ENCODE measurements around the gene C16orf78.

Gene C16orf78

DNA sequence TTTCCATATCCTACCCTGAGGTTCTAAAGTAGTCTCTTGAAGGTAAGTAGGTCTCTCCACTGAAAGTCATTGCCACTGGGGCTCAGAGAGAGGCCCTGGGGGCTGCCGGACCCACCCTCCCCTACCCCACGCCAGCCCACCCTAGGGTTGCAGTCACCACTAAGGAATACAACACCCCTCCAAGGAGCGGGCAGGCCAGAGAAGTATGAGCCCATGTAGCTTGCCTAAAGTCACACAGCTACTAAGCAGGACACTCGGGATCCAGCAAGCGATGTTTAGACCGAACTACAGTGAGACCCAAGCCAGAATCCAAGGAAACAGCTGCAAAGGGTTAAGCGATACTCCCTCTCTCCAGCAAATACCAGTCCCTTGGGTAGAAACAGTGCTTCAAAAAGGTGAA lies 27.0 kb downstream of the C16orf78 start:
- ATAC-seq = no peak
- TF ChIP-seq, protein P1, sequence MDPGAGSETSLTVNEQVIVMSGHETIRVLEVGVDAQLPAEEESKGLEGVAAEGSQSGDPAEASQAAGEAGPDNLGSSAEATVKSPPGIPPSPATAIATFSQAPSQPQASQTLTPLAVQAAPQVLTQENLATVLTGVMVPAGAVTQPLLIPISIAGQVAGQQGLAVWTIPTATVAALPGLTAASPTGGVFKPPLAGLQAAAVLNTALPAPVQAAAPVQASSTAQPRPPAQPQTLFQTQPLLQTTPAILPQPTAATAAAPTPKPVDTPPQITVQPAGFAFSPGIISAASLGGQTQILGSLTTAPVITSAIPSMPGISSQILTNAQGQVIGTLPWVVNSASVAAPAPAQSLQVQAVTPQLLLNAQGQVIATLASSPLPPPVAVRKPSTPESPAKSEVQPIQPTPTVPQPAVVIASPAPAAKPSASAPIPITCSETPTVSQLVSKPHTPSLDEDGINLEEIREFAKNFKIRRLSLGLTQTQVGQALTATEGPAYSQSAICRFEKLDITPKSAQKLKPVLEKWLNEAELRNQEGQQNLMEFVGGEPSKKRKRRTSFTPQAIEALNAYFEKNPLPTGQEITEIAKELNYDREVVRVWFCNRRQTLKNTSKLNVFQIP (CRISPR knock-in tag; IDR thresholded peaks at IDR 0.05; ENCODE audit: borderline replicate concordance, low read depth) = no peak
- no peak for TF ChIP-seq PATZ1 (CRISPR knock-in tag; IDR thresholded peaks at IDR 0.05; ENCODE audit: borderline replicate concordance)
- TF ChIP-seq ZFP3 (CRISPR knock-in tag; IDR thresholded peaks at IDR 0.05) = no peak
- no peak for TF ChIP-seq TOX (CRISPR knock-in tag; IDR thresholded peaks at IDR 0.05; ENCODE audit: borderline replicate concordance)
- TF ChIP-seq CSDC2 (CRISPR knock-in tag; IDR thresholded peaks at IDR 0.05) = no peak
- TF ChIP-seq TCF4 (CRISPR knock-in tag; IDR thresholded peaks at IDR 0.05; ENCODE audit: borderline replicate concordance) = no peak
- no peak for TF ChIP-seq ESRRG (CRISPR knock-in tag; IDR thresholded peaks at IDR 0.05)
- no peak for TF ChIP-seq ZNF8 (CRISPR knock-in tag; IDR thresholded peaks at IDR 0.05)
- TF ChIP-seq GLIS3 (CRISPR knock-in tag; IDR thresholded peaks at IDR 0.05) = no peak
- no peak for TF ChIP-seq ISL1 (CRISPR knock-in tag; IDR thresholded peaks at IDR 0.05)
- TF ChIP-seq SNAI2 (CRISPR knock-in tag; IDR thresholded peaks at IDR 0.05) = no peak
- TF ChIP-seq ZNF70 (CRISPR knock-in tag; IDR thresholded peaks at IDR 0.05) = no peak
- no peak for TF ChIP-seq RARB (CRISPR knock-in tag; IDR thresholded peaks at IDR 0.05)
- no peak for TF ChIP-seq OSR1 (CRISPR knock-in tag; IDR thresholded peaks at IDR 0.05)
- no peak for TF ChIP-seq ZFP30 (CRISPR knock-in tag; IDR thresholded peaks at IDR 0.05)
- no peak for TF ChIP-seq PPARA (CRISPR knock-in tag; IDR thresholded peaks at IDR 0.05; ENCODE audit: borderline replicate concordance)
- TF ChIP-seq BACH2 (CRISPR knock-in tag; IDR thresholded peaks at IDR 0.05; ENCODE audit: borderline replicate concordance) = no peak

- ATAC-seq = no peak
Observed at GRCh38 chr16:49405123-49405522, 31.5 kb downstream of the C16orf78 start.

DNA sequence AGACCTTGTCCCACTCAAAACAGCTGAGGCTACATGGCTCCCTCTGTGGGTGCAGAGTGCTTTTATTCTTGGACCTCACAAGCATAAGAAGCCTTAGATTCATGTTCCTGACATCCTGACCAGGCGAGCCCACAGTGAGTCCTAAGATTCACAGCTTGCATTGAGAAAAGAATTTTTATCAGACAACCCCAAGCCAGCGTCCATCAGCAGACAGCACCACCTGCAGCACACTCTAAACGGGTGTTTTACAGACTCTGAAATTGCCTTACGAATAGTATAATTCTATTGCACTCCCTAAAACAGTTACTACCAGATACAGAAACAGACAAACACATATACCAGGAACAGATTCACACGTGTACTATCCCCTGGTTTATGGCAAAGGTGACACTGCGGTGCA lies 31.9 kb downstream of the C16orf78 start:
- no peak for ATAC-seq

More at GRCh38 chr16:49405123-49405522, 31.5 kb downstream of the C16orf78 start:
- TF ChIP-seq SNAI2 (CRISPR knock-in tag; IDR thresholded peaks at IDR 0.05) = no peak
- TF ChIP-seq, protein P2, sequence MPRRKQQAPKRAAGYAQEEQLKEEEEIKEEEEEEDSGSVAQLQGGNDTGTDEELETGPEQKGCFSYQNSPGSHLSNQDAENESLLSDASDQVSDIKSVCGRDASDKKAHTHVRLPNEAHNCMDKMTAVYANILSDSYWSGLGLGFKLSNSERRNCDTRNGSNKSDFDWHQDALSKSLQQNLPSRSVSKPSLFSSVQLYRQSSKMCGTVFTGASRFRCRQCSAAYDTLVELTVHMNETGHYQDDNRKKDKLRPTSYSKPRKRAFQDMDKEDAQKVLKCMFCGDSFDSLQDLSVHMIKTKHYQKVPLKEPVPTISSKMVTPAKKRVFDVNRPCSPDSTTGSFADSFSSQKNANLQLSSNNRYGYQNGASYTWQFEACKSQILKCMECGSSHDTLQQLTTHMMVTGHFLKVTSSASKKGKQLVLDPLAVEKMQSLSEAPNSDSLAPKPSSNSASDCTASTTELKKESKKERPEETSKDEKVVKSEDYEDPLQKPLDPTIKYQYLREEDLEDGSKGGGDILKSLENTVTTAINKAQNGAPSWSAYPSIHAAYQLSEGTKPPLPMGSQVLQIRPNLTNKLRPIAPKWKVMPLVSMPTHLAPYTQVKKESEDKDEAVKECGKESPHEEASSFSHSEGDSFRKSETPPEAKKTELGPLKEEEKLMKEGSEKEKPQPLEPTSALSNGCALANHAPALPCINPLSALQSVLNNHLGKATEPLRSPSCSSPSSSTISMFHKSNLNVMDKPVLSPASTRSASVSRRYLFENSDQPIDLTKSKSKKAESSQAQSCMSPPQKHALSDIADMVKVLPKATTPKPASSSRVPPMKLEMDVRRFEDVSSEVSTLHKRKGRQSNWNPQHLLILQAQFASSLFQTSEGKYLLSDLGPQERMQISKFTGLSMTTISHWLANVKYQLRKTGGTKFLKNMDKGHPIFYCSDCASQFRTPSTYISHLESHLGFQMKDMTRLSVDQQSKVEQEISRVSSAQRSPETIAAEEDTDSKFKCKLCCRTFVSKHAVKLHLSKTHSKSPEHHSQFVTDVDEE (CRISPR knock-in tag; IDR thresholded peaks at IDR 0.05) = no peak
- no peak for TF ChIP-seq ZNF70 (CRISPR knock-in tag; IDR thresholded peaks at IDR 0.05)
- TF ChIP-seq OSR1 (CRISPR knock-in tag; IDR thresholded peaks at IDR 0.05) = no peak
- TF ChIP-seq ESRRG (CRISPR knock-in tag; IDR thresholded peaks at IDR 0.05) = no peak
- no peak for TF ChIP-seq BACH2 (CRISPR knock-in tag; IDR thresholded peaks at IDR 0.05; ENCODE audit: borderline replicate concordance)
- TF ChIP-seq ZNF8 (CRISPR knock-in tag; IDR thresholded peaks at IDR 0.05) = no peak
- TF ChIP-seq GLIS3 (CRISPR knock-in tag; IDR thresholded peaks at IDR 0.05) = no peak

DNA sequence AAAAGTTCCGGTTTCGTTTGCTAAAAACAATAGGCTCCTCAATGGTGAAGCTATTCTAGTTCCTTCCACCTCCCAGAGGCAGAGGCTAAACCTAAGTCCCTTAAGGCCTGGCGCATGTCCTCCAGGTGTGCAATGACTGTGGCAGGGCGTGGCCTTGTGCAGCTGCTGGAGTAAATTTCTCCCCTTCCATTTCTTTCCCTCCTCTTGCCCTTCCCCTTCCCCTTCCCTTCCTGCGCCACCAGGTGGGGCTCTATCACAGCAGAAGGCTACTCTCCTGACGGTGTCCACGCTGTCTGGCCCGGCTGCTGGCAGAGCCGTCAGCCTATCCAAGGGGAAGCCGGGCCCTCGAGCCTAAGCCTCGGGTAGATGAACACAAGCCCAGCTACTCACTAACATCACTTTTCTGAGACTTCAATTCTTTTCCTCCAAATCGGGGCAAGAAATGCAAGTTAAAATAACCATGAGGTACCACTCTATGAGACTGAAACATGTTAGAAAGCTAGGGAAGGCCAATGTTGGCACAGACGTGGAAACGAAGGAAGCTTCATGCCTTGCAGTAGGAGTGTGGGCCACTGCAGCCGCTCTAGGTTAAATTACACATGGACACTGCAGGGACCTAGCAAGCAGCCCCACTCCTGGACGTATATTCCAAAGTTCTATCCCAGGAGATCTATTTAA lies 34.4 kb downstream of the C16orf78 start:
- peak; percentile 99 for ATAC-seq
- TF ChIP-seq ZC3H10 (CRISPR knock-in tag; IDR thresholded peaks at IDR 0.05) = no peak
- TF ChIP-seq TOX (CRISPR knock-in tag; IDR thresholded peaks at IDR 0.05; ENCODE audit: borderline replicate concordance) = no peak
- TF ChIP-seq, protein P2 (CRISPR knock-in tag; IDR thresholded peaks at IDR 0.05) = 0 out of 2 replicates have a peak, but pooled peaks have one; percentile 19

More for the DNA sequence above, 31.9 kb downstream of the C16orf78 start:
- TF ChIP-seq ZFP3 (CRISPR knock-in tag; IDR thresholded peaks at IDR 0.05) (no peak), GLIS3 (CRISPR knock-in tag; IDR thresholded peaks at IDR 0.05) (no peak)
